Nephron progenitor cell (in vitro differentiated cells): ENCODE measurements around the gene ZNF487.

ENCODE experiments used
- DNase-seq: peaks from one replicate; pipeline ENCODE4 v3.0.0; 2021
- H3K27ac Mint-ChIP-seq: 2 replicates; pipeline ENCODE4 v1.8.0; 2021; ENCODE audit warnings: mild to moderate bottlenecking, moderate library complexity, mixed read lengths
- H3K27me3 Mint-ChIP-seq: 2 replicates; pipeline ENCODE4 v1.8.0; 2021; ENCODE audit warnings: mild to moderate bottlenecking, low read depth, mixed read lengths; ENCODE audit not compliant: poor library complexity
- H3K36me3 Mint-ChIP-seq: 2 replicates; pipeline ENCODE4 v1.8.0; 2021; ENCODE audit warnings: low read depth, mixed read lengths
- H3K4me1 Mint-ChIP-seq: 2 replicates; pipeline ENCODE4 v1.8.0; 2021; ENCODE audit warnings: mixed read lengths
- H3K4me3 Mint-ChIP-seq: 2 replicates; pipeline ENCODE4 v1.8.0; 2021; ENCODE audit warnings: mild to moderate bottlenecking, moderate library complexity, mixed read lengths
- H3K9me3 Mint-ChIP-seq: 2 replicates; pipeline ENCODE4 v1.8.0; 2021; ENCODE audit warnings: mild to moderate bottlenecking, moderate library complexity, mixed read lengths
- CTCF ChIP-seq: fragments of 200-600 bp; sonication (generic); IDR thresholded peaks from 2 replicates; pipeline ENCODE4 v1.5.0; 2021; ENCODE audit warnings: antibody characterized with exemption

The ZNF487 gene

DNA sequence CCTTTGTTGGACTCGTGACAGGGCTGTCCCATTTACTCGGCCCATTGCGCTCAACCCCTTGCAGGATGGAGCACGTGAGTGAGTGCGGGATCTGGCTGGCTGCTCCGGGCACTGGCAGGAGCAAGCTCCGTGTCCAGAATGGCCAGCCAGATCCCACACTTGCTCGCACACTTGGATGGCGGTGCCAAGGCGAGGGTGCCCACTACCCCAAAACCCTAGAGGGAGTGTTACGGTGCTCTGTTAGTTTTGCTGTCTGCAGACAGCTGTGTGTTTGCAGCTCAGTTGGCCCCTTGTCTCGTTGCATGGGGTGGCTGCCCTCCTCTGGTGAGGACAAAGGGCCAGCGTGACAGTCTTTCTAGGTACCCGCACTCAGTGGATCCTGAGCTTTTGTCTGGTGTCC is 34.2 kb downstream of the ZNF487 start:
- DNase-seq: no peak
- Mint-ChIP-seq H3K4me3 (no peak overlapping the region), H3K27me3 (peaks cover 9% of the 10 kb centered on the region), H3K27ac (no peak overlapping the region), H3K9me3 (peaks cover 32% of the 10 kb centered on the region), H3K36me3 (peaks cover 13% of the 10 kb centered on the region), H3K4me1 (no peaks in the 10 kb centered on the region)
- TF ChIP-seq CTCF: no peak

GRCh38 chr10:43471935-43472720 is 35.2 kb downstream of the ZNF487 start:
- H3K27me3 Mint-ChIP-seq: peaks cover 9% of the 10 kb centered on the region
- no peak for TF ChIP-seq CTCF
- H3K36me3 Mint-ChIP-seq: peaks cover 13% of the 10 kb centered on the region
- peaks cover 22% of the 10 kb centered on the region for H3K9me3 Mint-ChIP-seq
- H3K4me1 Mint-ChIP-seq: no peaks in the 10 kb centered on the region
- no peak for DNase-seq
- no peak overlapping the region for H3K27ac Mint-ChIP-seq
- H3K4me3 Mint-ChIP-seq: no peak overlapping the region

DNA sequence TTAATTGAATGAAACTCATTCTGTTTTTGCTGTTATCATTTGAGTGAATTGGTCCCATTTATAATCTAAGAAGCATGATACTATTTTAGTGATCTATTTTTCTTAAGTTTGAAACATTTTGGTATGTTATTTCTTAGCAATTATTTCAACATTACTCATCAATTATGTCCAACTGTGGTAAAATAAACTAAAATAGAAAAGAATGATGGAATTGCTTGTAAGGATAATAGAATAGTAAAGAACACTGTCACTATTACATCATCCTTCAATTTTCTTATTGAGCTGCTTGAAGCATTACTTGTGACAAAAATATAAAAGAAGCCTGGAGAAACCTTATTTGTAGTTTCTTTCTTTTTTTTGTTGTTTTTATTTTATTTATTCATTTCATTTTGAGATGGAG is 42.4 kb downstream of the ZNF487 start:
- Mint-ChIP-seq H3K4me3 (no peak overlapping the region), H3K27me3 (no peaks in the 10 kb centered on the region)

GRCh38 chr10:43482319-43483078 is 45.6 kb downstream of the ZNF487 start:
- H3K27ac Mint-ChIP-seq: no peak overlapping the region
- TF ChIP-seq CTCF: no peak
- H3K27me3 Mint-ChIP-seq: peaks cover 4% of the 10 kb centered on the region
- peaks cover 72% of the 10 kb centered on the region for H3K9me3 Mint-ChIP-seq
- no peak for DNase-seq
- H3K36me3 Mint-ChIP-seq: peaks cover 15% of the 10 kb centered on the region
- H3K4me1 Mint-ChIP-seq: no peaks in the 10 kb centered on the region
- no peak overlapping the region for H3K4me3 Mint-ChIP-seq

More for the DNA sequence above, 42.4 kb downstream of the ZNF487 start:
- no peak for TF ChIP-seq CTCF
- no peaks in the 10 kb centered on the region for H3K4me1 Mint-ChIP-seq
- no peak overlapping the region for H3K27ac Mint-ChIP-seq
- peaks cover 15% of the 10 kb centered on the region for H3K36me3 Mint-ChIP-seq
- H3K9me3 Mint-ChIP-seq: peaks cover 49% of the 10 kb centered on the region
- no peak for DNase-seq

DNA sequence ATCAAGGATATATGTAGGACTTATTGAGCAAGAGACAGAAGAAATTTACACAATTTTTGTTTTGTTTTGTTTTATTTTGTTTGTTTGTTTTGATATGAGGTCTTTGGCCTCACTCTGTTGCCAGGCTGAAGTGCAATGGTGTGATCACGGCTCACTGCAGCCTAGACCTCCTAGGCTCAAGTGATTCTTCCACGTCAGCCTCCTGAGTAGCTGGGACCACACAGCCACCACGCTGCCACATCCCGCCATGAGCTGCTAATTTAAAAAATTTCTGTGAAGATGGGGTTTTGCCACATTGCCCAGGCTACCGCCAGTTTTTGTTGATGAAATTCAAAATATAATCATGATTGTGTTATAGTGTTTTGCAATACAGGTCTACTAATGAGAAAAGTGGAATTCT is 54.9 kb downstream of the ZNF487 start:
- H3K27me3 Mint-ChIP-seq: no peaks in the 10 kb centered on the region
- H3K27ac Mint-ChIP-seq: no peak overlapping the region
- H3K36me3 Mint-ChIP-seq: no peaks in the 10 kb centered on the region
- no peak overlapping the region for H3K4me3 Mint-ChIP-seq
- H3K4me1 Mint-ChIP-seq: no peaks in the 10 kb centered on the region
- no peak for DNase-seq
- H3K9me3 Mint-ChIP-seq: peaks cover 40% of the 10 kb centered on the region
- no peak for TF ChIP-seq CTCF
